NCI-H2227 treated with DMSO at 0.1 percent for 48 hours (cell line): ENCODE data around the gene KCND1.

Experiments used
- DNase-seq: peaks from one replicate; lab custom pipeline; 2025; lab: John Stamatoyannopoulos, UW

Gene KCND1

GRCh38 chrX:48937054-48937907 lies 34.4 kb downstream of the KCND1 start:
- no peak for DNase-seq

GRCh38 chrX:48936429-48937053 lies 35.1 kb downstream of the KCND1 start:
- no peak for DNase-seq

GRCh38 chrX:48935301-48935670 lies 36.4 kb downstream of the KCND1 start:
- no peak for DNase-seq

- no peak for DNase-seq
Measured at GRCh38 chrX:48934581-48935300, 36.9 kb downstream of the KCND1 start.

- no peak for DNase-seq
Measured at GRCh38 chrX:48933757-48934156, 37.9 kb downstream of the KCND1 start.

- no peak for DNase-seq
Measured at GRCh38 chrX:48927736-48928382, 43.8 kb downstream of the KCND1 start.

GRCh38 chrX:48927123-48927522 lies 44.5 kb downstream of the KCND1 start:
- no peak for DNase-seq

- no peak for DNase-seq
Measured at GRCh38 chrX:48924270-48924669, 47.4 kb downstream of the KCND1 start.

GRCh38 chrX:48923771-48924170 lies 47.9 kb downstream of the KCND1 start:
- DNase-seq: no peak

- DNase-seq: no peak
Measured at GRCh38 chrX:48920718-48921104, 50.9 kb downstream of the KCND1 start.

- no peak for DNase-seq
Measured at GRCh38 chrX:48919947-48920717, 51.5 kb downstream of the KCND1 start.

- peak; percentile 80 for DNase-seq
Measured at GRCh38 chrX:48919360-48919841, 52.2 kb downstream of the KCND1 start.

GRCh38 chrX:48918643-48919340 lies 52.9 kb downstream of the KCND1 start, which contains the start of gene PIM2:
TSS of gene PIM2 (minus strand) at chrX:48919024. CDS start at chrX:48918834, 190 bp downstream.
- peak; percentile 98 for DNase-seq

- no peak for DNase-seq
Measured at GRCh38 chrX:48918301-48918642, 53.4 kb downstream of the KCND1 start.

GRCh38 chrX:48917139-48918001 lies 54.3 kb downstream of the KCND1 start:
- peak; percentile 97 for DNase-seq

GRCh38 chrX:48914593-48915493 lies 56.8 kb downstream of the KCND1 start:
- DNase-seq: no peak

GRCh38 chrX:48913605-48914366 lies 57.9 kb downstream of the KCND1 start:
- no peak for DNase-seq
